HepG2 (cell line): ENCODE results near the gene TBX6. TPM values are rescaled to one million over a fixed set of nuclear protein-coding genes. Genes with fewer than 3 reads are reported as not detected.

Source experiments
- ATM ChIP-seq: fragments of 450-650 bp; IDR thresholded peaks from 2 replicates; pipeline ENCODE4 v1.7.1; 2017; ENCODE audit warnings: mild to moderate bottlenecking, borderline replicate concordance
- HDAC1 ChIP-seq: sonication (generic); formaldehyde crosslinking; IDR thresholded peaks from 2 replicates; pipeline ENCODE4 v1.5.1; 2020; ENCODE audit warnings: mild to moderate bottlenecking, missing genetic modification reagents
- POLR2AphosphoS2 ChIP-seq: IDR thresholded peaks from 2 replicates; pipeline ENCODE4 v1.6.1; 2011; ENCODE audit warnings: low read depth, low read length, improper control_type of control experiment
- SALL2 ChIP-seq: sonication (generic); formaldehyde crosslinking; IDR thresholded peaks from 2 replicates; pipeline ENCODE4 v1.8.1; 2023; ENCODE audit warnings: mild to moderate bottlenecking, missing genetic modification reagents, inconsistent platforms
- SIN3A ChIP-seq: IDR thresholded peaks from 2 replicates; pipeline ENCODE4 v1.6.1; 2011; ENCODE audit warnings: low read depth, mild to moderate bottlenecking, control low read depth, low read length, borderline replicate concordance
- YEATS2 ChIP-seq: sonication (generic); formaldehyde crosslinking; IDR thresholded peaks from 2 replicates; pipeline ENCODE4 v1.4.0; 2020; ENCODE audit warnings: missing genetic modification reagents, borderline replicate concordance
- ZNF225 ChIP-seq: sonication (generic); formaldehyde crosslinking; IDR thresholded peaks from 2 replicates; pipeline ENCODE4 v1.4.0; 2020; ENCODE audit warnings: mild to moderate bottlenecking, missing genetic modification reagents
- ZNF672 ChIP-seq: sonication (generic); formaldehyde crosslinking; IDR thresholded peaks from 2 replicates; pipeline ENCODE4 v1.8.1; 2022; ENCODE audit warnings: missing genetic modification reagents
- polyA plus RNA-seq, 8 experiments: library from polyadenylated mRNA; depleted of rRNA in 3 of 8; stranded (reverse) in 7 of 8; unstranded in 1 of 8; fragments of >200 nt; fragmentation: Illumina TruSeq in 4 of 8; extraction: Trizol in 4 of 8; gene quantifications; 2 replicates each; pipeline versions ENCODE4 v1.2.1 to v1.2.3, GENCODE V29; 2011 to 2016; ENCODE audit warnings: low read depth in 4 of 8, missing spikeins in 1 of 8, mixed read lengths in 1 of 8; ENCODE audit not compliant: insufficient read depth in 1 of 8
- total RNA-seq, 5 experiments: library from RNA; depleted of rRNA; stranded (reverse); fragments of >200 nt; fragmentation: Illumina TruSeq; extraction: Trizol; gene quantifications; 2 replicates each; pipeline ENCODE4 v1.2.3, GENCODE V29; 2016; ENCODE audit warnings: low read depth in 1 of 5
- TF ChIP-seq, protein P1 (sequence below): sonication (generic); formaldehyde crosslinking; IDR thresholded peaks from 2 replicates; pipeline ENCODE4 v1.4.0; 2020; ENCODE audit warnings: mild to moderate bottlenecking, missing genetic modification reagents
- TF ChIP-seq, protein P2 (sequence below): IDR thresholded peaks from 2 replicates; pipeline ENCODE4 v1.6.1; 2016; ENCODE audit warnings: missing compliant biosample characterization, missing genetic modification reagents, borderline replicate concordance
- TF ChIP-seq, protein P3 (sequence below): sonication (generic); formaldehyde crosslinking; IDR thresholded peaks from 2 replicates; pipeline ENCODE4 v1.5.1; 2020; ENCODE audit warnings: mild to moderate bottlenecking, missing genetic modification reagents, borderline replicate concordance
- TF ChIP-seq, protein P4 (sequence below): sonication (generic); formaldehyde crosslinking; IDR thresholded peaks from 2 replicates; pipeline ENCODE4 v1.4.0; 2020; ENCODE audit warnings: missing genetic modification reagents; ENCODE audit errors: not compliant biosample characterization
- TF ChIP-seq, protein P5 (sequence below): sonication (generic); formaldehyde crosslinking; IDR thresholded peaks from 2 replicates; pipeline ENCODE4 v1.4.0; 2020; ENCODE audit warnings: mild to moderate bottlenecking, low read depth, missing genetic modification reagents
- TF ChIP-seq, protein P6 (sequence below): sonication (generic); formaldehyde crosslinking; IDR thresholded peaks from 2 replicates; pipeline ENCODE4 v1.4.0; 2020; ENCODE audit warnings: mild to moderate bottlenecking, missing genetic modification reagents

The TBX6 gene
- total and polyA plus RNA-seq, 2 of the 13 experiments (the other 11 are each of a cell fraction or from before 2014, with no cell fraction given) = 0.24 to 0.42 TPM

DNA sequence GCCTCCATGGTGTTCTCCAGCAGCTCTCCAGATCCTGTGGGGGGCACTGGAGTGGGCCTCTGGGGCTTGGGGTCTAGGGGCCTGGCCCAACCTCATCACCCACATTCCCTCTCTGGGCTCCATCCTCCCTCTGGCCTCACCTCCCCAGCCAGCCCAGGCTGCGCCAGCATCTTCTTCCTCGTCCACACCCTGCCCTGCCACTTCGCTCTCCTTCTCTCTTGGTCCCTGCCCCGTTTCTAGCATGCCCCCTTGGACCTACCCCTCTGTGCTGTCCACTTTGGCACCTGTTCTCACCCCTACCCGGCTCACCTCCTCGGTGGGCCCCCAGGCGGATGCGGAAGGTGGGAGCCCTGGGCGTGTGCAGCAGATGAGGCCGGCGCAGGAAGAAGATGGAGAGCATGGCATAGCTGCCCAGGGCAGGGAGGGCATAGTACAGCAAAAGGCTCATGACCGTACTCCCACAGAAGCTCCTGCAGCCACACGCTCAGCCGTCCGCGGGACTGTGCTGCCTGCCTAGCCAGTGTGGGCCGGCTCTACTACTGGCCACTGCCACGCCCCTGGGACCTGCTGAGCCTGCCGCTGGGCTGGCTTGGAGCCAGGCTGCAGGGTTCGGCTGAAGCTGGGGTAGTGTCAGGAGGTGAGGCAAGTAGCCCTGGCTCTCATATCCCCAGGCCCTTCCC is 21.4 kb upstream of the TBX6 start, which contains the start of gene GDPD3 (continued):
- TF ChIP-seq YEATS2 (CRISPR knock-in tag) (no peak), POLR2AphosphoS2 (no peak), ZNF225 (CRISPR knock-in tag) (no peak), ATM (no peak), SIN3A (peak; percentile 34; the same call in 1 of the 2 replicates), HDAC1 (CRISPR knock-in tag) (0 out of 2 replicates have a peak, but pooled peaks have one; percentile 15), ZNF672 (CRISPR knock-in tag) (no peak), SALL2 (CRISPR knock-in tag) (no peak)
- TF ChIP-seq, protein P1, sequence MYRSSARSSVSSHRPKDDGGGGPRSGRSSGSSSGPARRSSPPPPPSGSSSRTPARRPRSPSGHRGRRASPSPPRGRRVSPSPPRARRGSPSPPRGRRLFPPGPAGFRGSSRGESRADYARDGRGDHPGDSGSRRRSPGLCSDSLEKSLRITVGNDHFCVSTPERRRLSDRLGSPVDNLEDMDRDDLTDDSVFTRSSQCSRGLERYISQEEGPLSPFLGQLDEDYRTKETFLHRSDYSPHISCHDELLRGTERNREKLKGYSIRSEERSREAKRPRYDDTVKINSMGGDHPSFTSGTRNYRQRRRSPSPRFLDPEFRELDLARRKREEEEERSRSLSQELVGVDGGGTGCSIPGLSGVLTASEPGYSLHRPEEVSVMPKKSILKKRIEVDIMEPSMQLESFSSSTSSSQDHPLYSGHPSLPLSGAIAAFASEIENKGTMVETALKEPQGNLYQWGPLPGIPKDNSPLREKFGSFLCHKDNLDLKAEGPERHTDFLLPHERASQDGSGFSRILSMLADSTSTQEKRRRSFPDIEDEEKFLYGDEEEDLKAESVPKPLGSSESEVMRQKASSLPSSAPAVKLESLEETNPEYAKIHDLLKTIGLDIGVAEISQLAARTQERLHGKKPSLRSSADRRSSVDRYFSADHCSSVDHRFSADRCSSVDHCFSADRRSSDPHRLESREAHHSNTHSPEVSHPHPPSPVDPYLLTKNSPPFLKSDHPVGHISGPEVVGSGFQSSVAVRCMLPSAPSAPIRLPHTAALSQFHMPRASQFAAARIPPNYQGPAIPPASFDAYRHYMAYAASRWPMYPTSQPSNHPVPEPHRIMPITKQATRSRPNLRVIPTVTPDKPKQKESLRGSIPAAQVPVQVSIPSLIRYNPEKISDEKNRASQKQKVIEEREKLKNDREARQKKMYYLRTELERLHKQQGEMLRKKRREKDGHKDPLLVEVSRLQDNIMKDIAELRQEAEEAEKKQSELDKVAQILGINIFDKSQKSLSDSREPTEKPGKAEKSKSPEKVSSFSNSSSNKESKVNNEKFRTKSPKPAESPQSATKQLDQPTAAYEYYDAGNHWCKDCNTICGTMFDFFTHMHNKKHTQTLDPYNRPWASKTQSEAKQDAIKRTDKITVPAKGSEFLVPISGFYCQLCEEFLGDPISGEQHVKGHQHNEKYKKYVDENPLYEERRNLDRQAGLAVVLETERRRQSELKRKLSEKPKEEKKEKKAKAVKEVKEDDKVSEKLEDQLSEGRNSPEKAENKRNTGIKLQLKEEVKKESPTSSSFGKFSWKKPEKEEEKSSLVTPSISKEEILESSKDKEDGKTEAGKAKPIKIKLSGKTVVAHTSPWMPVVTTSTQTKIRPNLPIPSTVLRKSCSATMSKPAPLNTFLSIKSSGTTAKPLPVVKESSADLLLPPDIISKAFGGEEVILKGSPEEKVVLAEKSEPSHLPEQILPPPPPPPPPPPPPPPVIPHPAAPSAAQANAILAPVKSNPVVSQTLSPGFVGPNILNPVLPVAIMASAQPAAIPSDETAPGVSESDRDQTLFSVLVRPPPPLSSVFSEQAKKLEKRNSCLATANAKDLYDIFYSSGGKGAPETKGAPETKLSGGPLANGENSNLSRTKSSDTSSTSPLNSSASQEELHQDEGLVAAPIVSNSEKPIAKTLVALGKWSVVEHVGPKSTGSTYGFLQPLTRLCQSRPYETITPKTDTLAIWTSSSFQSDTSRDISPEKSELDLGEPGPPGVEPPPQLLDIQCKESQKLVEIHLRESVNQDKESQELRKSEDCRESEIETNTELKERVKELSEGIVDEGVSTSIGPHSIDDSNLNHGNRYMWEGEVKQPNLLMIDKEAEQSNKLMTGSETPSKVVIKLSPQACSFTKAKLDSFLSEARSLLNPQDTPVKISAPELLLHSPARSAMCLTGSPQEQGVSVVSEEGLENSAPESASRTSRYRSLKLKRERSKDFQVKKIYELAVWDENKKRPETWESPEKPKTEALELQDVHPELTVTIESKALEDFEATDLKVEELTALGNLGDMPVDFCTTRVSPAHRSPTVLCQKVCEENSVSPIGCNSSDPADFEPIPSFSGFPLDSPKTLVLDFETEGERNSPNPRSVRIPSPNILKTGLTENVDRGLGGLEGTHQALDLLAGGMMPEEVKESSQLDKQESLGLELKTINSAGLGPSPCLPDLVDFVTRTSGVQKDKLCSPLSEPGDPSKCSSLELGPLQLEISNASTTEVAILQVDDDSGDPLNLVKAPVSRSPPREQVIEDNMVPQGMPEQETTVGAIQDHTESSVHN (CRISPR knock-in tag) = no peak
- TF ChIP-seq, protein P2, sequence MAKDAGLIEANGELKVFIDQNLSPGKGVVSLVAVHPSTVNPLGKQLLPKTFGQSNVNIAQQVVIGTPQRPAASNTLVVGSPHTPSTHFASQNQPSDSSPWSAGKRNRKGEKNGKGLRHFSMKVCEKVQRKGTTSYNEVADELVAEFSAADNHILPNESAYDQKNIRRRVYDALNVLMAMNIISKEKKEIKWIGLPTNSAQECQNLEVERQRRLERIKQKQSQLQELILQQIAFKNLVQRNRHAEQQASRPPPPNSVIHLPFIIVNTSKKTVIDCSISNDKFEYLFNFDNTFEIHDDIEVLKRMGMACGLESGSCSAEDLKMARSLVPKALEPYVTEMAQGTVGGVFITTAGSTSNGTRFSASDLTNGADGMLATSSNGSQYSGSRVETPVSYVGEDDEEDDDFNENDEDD = no peak
- TF ChIP-seq, protein P3, sequence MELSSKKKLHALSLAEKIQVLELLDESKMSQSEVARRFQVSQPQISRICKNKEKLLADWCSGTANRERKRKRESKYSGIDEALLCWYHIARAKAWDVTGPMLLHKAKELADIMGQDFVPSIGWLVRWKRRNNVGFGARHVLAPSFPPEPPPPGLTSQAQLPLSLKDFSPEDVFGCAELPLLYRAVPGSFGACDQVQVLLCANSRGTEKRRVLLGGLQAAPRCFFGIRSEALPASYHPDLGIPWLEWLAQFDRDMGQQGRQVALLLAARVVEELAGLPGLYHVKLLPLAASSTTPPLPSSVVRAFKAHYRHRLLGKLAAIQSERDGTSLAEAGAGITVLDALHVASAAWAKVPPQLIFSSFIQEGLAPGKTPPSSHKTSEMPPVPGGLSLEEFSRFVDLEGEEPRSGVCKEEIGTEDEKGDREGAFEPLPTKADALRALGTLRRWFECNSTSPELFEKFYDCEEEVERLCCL = no peak
- TF ChIP-seq, protein P4, sequence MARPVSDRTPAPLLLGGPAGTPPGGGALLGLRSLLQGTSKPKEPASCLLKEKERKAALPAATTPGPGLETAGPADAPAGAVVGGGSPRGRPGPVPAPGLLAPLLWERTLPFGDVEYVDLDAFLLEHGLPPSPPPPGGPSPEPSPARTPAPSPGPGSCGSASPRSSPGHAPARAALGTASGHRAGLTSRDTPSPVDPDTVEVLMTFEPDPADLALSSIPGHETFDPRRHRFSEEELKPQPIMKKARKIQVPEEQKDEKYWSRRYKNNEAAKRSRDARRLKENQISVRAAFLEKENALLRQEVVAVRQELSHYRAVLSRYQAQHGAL (CRISPR knock-in tag) = no peak
- TF ChIP-seq, protein P5, sequence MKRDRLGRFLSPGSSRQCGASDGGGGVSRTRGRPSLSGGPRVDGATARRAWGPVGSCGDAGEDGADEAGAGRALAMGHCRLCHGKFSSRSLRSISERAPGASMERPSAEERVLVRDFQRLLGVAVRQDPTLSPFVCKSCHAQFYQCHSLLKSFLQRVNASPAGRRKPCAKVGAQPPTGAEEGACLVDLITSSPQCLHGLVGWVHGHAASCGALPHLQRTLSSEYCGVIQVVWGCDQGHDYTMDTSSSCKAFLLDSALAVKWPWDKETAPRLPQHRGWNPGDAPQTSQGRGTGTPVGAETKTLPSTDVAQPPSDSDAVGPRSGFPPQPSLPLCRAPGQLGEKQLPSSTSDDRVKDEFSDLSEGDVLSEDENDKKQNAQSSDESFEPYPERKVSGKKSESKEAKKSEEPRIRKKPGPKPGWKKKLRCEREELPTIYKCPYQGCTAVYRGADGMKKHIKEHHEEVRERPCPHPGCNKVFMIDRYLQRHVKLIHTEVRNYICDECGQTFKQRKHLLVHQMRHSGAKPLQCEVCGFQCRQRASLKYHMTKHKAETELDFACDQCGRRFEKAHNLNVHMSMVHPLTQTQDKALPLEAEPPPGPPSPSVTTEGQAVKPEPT (CRISPR knock-in tag) = no peak
- TF ChIP-seq, protein P6, sequence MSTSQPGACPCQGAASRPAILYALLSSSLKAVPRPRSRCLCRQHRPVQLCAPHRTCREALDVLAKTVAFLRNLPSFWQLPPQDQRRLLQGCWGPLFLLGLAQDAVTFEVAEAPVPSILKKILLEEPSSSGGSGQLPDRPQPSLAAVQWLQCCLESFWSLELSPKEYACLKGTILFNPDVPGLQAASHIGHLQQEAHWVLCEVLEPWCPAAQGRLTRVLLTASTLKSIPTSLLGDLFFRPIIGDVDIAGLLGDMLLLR = no peak
